C4-2B (cell line): ENCODE measurements around the gene CLHC1.

Source experiments
- H3K27ac ChIP-seq: fragments of 450-650 bp; 2 replicates; pipeline ENCODE4 v1.5.1; 2017
- CTCF ChIP-seq: fragments of 450-650 bp; conservative IDR thresholded peaks from 2 replicates; pipeline ENCODE4 v1.5.1; 2017; ENCODE audit warnings: mild to moderate bottlenecking
- ZFX ChIP-seq: fragments of 450-650 bp; IDR thresholded peaks from 2 replicates; pipeline ENCODE4 v1.6.1; 2017

Gene CLHC1

GRCh38 chr2:55158111-55158814, 73.8 kb downstream of the CLHC1 start:
- no peak overlapping the region for H3K27ac ChIP-seq

GRCh38 chr2:55157474-55157884, 74.6 kb downstream of the CLHC1 start:
- TF ChIP-seq CTCF (no peak), ZFX (no peak)
- H3K27ac ChIP-seq = no peak overlapping the region

More at GRCh38 chr2:55158111-55158814, 73.8 kb downstream of the CLHC1 start:
- TF ChIP-seq CTCF (no peak), ZFX (no peak)

GRCh38 chr2:55156984-55157383, 75.1 kb downstream of the CLHC1 start:
- TF ChIP-seq CTCF (no peak), ZFX (no peak)
- H3K27ac ChIP-seq = no peak overlapping the region

GRCh38 chr2:55156326-55156725, 75.8 kb downstream of the CLHC1 start:
- TF ChIP-seq CTCF (no peak), ZFX (no peak)
- H3K27ac ChIP-seq = no peak overlapping the region

DNA sequence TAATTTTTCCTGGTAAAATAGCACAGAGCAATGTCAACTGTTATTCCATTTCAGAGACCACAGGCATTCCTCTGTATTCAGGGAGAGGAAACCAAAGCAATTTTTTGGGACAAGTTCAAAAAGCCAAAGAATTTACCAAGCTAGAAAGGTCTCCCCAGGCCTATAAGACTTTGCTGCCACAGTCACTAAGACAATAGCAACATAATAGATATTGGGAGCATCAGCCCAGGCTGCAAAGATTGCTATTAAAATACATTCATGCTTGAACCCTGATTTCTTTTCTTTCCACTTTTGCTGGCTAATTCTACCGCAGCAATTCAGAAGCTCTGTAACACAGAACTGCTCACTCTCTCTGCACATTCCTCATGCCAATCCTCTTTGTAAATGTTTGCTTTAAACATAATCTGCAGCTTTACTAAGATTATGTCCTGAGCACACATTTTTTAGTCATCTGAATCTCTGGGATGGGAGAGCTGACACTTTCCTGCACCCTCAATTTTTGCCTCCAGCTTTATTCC, 76.3 kb downstream of the CLHC1 start:
- H3K27ac ChIP-seq = no peak overlapping the region
- TF ChIP-seq ZFX = no peak
- no peak for TF ChIP-seq CTCF

DNA sequence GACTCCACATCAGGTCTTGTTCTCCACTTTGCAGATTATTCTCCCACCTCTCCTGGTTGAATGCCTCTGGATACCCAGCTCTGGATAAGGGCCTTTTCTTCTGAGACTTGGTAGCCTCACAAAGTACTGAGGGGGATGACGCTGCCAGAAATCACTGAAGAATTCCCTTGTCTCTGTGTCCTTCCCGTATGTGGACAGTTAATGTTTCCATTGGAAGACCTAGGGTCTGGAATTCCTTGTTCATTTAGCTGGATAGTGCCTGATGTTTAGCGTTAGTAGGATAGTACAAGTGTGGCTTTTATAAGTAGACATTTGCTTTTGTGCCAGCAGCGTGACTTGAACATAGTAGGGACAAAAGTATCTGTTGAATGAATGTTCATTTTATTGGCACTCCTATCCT, 76.9 kb downstream of the CLHC1 start:
- TF ChIP-seq CTCF (no peak), ZFX (no peak)
- no peak overlapping the region for H3K27ac ChIP-seq

DNA sequence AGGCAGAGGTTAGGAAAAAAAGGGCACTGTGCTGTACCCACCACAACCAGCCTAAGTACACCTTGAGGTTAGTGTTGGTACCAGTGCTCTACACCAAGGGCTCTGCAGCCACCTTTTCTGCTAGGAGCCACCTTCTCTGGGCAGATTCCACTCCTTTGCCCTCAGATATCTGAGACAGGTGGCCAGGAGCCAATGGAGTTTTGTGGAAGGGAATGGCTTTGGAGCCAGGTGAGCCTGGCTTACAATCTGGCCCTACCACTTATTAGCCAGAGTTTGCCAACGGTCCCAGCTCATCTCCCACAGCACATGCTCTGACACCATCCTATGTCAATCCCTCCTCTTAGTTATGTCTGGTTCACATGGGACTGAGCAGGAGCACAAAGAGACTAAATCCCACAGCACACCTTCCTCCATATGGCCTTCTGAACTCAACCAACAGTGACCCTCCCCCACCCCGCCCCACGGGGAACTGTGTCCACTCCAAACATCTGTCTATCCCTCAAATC, 77.5 kb downstream of the CLHC1 start:
- H3K27ac ChIP-seq = no peak overlapping the region
- TF ChIP-seq ZFX (no peak), CTCF (no peak)
